HG02852 (cell line): ENCODE data around the gene NMRAL1.

Experiments used
- ATAC-seq: cut with Tn5 transposase; IDR thresholded peaks from one replicate; pipeline ENCODE4 v1.9.1; 2021; ENCODE audit warnings: mild to moderate bottlenecking, moderate library complexity; ENCODE audit not compliant: unreplicated experiment

Gene NMRAL1

DNA sequence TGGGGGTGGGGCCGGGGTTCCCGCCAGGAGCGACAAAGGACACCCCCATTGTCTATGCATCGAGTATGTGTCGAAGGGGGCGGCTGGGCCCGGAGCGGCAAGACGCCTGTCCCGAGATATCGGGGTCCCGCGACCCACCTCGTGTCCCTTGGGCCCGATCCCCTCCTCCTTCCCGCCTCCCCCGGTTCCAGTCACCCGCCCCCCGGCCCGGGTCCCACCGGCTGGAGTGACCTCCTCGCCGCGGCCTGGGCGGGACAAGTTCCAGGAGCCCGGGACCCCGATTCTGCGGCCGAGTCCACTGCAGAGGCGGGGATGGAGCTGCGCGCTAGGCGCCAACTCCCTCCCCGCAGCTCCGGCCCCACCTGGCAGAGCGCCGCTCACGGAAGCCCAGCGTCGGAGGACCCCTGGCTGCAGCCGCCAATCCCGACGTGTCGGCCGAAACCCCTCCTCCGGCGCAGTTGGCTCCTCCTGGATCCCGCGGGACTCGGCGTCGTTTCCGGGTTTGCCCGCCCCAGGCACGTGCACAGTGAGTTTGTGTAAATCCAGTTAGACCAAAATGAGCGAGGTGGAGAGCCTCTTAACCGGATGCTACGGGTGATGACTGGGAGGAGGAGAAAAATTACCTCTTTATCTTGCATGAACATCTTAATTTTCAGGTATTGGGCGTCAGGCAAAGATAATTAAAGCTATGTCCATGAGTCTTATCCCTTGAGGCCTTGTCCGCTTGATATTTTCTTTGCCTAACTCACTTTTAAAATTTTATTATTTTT, at the start of gene NMRAL1:
NMRAL1 (minus strand) TSS at position 434 of the 770 bp plus-strand sequence. CDS start 493 bp downstream, outside the sequence.
- no peak for ATAC-seq

DNA sequence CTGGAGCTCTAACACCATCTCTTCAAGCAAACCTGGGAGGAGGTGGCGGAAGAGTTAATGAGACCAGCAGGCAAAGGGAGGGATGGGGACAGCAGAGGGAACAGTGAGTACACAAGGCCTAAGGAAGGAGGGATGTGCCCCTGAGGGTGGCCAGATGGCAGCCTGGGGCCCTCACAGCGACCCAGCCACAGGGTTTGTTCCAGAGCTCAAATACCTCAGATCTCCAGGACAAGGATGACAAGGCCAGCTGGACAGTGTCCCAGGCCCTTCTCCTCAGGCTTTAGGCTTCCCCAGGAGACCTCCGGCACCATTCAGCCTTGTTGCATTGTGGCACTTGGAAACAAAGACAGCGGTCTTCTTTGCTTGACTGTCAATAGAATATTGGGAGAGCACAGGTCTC, 49.3 kb upstream of the NMRAL1 start:
- no peak for ATAC-seq

DNA sequence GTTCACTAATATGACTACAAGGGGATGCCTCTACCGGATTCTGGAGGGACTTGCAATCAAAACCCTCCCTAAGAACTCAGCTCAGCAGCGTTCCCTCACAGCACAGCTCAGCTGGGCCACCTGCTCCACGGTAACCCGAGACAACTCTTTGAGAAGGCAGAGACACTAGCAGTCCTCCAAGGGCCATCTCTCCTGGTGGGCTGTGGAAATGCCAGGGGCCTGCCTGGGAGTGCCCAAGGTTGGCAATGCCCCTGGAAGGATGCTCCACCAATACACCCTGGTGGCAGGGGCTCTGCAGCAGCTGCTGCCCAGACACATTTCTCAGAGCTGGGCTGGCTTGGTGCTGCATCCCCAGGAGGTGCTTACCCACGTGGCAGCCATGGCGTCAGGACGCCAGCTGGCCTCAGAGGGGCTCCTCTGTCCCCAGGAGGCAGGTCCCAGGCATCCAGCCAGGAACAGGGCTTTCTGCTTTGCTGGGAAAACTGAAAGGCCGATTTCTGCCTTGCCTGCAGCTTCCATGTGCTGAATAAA, 47.7 kb upstream of the NMRAL1 start:
- ATAC-seq: no peak

DNA sequence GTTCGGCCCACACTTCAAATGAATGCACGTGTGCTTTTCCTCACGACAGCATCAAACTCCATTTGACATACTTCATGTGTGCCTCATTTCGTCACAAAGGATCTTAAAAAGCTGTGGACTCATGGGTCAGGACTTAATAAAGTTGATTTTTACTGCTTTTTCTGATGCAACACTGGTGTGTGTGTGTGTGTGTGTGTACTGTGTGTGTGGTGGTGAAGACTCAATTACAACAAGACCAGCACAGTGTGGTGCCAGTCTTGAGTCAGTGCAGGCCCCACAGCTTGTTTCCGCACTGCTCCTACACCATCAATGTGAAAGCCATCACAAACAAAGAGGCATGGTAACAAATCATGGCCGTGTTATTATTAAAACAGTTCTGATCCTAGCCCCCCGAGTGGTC, 46.5 kb upstream of the NMRAL1 start:
- no peak for ATAC-seq

DNA sequence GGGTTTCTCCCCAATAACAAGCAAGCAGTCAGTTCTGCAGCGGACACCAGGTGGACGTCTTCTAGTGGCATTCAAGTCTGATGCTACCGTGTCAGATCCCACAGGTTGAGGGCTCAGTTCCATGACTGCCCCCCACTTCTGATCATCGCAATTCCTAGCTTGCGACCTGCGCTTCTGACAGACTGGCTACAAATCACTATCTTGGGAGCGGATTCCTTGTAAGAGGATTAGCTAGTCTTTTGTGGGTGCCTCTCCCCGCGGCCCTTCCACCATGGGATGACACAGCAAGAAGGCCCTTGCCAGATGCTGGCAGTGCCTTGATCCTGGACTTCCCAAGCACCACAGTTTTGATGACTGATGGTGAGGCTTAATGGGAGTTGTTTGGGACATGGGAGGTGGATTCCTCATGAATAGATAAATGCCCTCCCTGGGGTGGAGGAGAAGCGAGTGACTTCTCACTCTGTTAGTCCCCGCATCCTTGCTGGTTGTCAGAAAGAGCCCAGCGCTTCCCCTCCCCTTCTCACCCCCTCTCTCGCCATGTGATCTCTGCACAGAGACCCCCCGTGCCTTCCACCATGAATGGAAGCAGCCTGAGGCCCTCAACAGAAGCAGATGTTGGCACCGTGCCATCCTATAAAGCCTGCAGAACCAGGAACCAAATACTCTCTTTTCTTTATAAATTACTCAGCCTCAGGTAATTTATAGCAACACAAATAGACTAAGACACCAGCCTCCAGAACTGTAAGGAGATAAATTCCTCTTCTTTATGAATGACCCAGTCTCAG, 45.0 kb upstream of the NMRAL1 start:
- ATAC-seq: no peak

DNA sequence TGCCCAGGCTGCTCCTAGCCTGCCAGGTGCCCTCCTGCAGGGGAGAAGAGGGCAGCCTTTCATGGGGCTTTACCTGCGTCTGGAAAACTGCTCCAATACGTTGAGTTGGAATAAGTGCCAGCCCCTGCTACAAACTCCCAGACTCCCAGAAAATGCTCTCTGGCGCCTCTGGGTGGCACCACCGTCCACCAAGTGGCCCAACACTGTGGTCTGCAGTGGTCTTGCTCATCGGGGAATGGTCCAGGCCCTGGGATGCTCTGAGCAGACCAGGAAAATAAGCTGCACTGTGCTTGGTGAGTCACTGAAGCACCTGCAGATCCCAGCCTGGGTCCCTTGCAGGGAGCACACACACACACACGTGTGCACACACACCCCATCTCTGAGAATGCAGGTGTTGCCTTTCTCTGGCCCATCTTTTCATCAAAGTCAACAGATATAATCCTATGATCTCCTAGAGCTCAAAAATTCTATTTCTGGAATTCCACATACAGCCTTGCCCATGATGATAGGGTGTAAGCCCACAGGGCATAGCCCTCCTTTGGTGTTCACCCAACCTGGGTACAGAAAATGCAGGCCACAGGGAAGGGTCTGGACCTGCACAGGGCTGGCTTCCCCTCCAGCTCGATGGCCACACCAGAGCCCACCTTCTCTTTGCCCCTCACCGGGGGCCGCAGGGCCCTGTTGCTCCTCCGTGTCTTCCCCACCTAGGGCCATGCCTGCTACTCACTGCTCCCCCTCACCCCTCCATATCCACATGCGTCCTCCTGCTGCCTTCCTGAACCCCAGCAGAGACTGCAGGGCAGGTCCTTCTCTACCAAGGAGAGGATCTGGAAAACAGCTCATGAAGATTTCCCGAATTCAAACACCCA, 43.6 kb upstream of the NMRAL1 start:
- ATAC-seq: no peak

DNA sequence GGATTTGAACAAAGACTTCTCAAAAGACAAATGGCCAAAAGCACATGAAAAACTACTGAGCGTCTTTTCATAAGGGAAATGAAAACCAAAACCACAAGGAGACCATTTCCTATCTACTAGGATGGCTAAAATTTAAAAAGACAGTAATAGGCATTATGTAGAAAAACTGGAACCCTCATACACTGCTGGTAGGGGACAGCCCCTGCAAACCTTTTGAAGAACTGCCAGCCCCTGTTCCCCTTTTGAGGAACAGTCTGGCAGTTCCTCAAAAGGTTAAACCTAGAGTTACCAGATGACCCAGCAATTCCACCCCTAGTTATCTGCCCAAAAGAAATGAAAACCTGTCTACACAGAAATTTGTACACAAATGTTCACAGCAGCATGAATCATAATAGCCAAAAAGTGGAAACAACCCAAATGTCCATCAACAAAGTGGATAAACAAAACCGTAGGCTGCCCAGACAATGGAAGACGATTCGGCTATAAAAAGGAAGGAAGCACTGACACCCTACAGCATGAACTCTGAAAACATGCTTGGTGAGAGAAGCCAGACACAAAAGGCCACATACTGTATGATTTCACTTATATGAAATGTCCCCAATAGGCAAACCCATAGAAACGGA, 41.3 kb upstream of the NMRAL1 start:
- peak; percentile 44 for ATAC-seq

DNA sequence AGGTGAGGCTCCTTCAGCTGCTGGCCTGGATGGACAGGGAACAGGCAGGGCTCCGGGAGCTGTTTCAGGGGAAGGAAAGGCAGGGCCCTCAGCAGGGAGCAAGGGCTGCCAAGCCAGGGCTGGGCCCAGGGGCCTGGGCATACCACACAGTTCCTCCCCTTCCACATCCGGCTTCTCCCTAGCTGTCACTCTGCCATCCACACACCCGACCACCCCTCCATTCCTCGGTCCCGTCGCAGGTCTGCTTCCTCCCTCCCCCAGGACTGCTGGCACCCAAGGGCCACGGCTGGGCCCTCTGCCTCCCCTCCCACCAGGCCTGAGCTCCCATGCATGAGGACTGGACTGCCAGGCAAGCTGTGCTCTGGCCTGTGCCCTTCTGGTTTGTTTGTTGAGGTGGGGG, 40.2 kb upstream of the NMRAL1 start:
- no peak for ATAC-seq

- ATAC-seq: no peak
These were observed 39.5 kb upstream of the NMRAL1 start for GRCh38 chr16:4513881-4514280.

DNA sequence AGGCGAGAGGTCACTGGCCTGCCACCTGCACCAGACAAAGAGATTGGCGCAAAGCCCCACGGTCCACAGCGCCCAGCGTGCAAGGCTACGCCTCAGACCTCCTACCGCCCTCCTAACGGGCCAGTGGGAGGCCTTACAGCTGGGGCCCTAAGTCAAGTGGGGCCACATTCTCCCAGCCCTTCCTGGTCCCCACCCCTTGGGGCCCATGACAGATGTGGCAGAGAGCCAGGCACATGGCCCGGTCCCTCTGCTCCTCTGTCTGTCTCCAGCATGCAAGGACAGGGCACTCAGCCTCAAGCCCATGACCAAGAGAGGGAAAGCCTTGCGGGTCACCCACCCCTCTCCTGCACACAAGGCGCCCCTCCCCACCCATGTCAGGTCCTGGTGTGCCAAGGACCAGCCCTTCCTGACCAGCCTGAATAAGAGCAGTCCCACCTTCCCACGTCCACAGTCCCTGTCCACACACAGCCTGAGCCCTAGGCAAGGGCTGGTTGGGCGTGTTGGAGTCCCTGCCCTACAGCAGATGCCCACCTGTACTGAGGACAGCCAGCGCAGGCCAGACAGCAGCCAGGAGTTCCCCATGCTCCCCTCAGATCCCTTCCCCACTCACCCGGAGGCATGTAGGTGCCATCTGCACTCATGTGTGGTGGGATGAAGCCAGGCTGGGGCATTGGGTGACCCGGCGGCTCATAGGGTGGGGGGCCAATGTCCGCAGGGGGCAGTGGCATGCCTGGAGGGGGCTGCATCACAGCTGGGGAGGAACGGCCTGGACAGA, 38.8 kb upstream of the NMRAL1 start:
- ATAC-seq: no peak

GRCh38 chr16:4512473-4512872, 38.0 kb upstream of the NMRAL1 start:
- no peak for ATAC-seq

GRCh38 chr16:4511441-4512082, 37.1 kb upstream of the NMRAL1 start:
- no peak for ATAC-seq

DNA sequence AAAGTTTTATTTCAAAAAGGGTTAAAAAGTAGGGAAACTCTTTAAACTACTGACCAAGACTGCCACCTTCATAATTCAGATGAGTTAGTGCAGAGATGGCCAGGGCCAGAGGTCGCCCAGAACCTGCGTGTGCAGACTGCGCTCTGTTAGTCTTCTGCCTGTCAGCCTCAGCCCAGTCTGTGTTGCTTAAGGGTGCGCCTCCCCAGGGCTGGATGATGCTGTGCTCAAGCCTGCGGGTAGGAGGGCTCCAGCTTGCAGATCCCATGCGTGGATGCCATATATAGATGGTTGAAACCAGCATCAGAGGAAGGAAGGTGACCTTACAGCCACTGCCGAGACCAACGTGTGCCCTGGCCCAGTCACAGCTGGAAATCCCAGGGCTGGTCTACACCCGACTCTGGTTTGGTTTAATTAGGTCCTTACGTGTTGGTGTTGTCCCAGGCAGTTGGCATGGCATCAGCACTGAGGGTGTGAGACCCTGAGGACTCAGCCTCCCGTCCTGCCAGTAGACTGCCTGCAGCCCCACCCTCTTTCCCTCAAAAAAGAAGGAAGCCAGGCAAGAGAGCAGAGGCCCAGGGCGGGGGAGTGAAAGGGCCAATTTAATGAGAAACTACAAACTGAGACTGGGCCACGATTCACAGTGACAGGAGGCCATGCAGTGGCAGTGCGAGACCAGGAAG, 36.5 kb upstream of the NMRAL1 start:
- ATAC-seq: no peak

GRCh38 chr16:4510131-4510530, 35.7 kb upstream of the NMRAL1 start:
- ATAC-seq: no peak

DNA sequence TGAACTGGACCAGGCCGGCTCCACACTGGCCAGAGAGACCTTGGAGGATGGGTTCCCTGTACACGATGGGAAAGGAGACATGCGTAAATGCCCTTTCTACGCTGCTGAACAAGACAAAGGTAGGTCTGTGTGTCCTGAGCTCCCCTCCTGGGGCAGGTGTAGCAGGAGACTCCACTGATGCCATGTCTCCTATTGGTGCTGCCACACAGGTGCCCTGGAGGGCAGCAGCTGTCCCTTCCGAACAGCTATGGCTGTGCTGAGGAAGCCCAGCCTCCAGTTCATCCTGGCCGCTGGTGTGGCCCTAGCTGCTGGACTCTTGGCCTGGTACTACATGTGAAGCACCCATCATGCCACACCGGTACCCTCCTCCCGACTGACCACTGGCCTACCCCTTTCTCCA, 35.0 kb upstream of the NMRAL1 start:
- no peak for ATAC-seq

GRCh38 chr16:4508806-4509205, 34.4 kb upstream of the NMRAL1 start:
- no peak for ATAC-seq

DNA sequence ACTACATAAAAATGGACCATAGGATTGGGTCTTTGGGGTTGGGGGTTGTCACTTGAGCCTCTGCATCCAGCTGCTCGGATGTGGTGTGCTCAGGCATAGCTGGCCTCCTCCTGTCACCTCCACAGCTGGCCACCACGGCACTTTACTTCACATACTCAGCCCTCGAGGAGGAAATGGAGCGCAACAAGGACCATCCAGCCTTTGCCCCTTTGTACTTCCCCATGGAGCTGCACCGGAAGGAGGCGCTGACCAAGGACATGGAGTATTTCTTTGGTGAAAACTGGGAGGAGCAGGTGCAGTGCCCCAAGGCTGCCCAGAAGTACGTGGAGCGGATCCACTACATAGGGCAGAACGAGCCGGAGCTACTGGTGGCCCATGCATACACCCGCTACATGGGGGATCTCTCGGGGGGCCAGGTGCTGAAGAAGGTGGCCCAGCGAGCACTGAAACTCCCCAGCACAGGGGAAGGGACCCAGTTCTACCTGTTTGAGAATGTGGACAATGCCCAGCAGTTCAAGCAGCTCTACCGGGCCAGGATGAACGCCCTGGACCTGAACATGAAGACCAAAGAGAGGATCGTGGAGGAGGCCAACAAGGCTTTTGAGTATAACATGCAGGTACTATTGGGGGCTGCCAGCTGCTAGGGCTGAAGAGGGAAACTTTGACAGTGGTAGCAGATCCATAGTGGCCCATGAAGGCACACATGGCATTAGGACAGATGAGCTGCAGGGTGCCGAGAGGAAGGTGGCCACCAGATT, 33.3 kb upstream of the NMRAL1 start:
- ATAC-seq: no peak

DNA sequence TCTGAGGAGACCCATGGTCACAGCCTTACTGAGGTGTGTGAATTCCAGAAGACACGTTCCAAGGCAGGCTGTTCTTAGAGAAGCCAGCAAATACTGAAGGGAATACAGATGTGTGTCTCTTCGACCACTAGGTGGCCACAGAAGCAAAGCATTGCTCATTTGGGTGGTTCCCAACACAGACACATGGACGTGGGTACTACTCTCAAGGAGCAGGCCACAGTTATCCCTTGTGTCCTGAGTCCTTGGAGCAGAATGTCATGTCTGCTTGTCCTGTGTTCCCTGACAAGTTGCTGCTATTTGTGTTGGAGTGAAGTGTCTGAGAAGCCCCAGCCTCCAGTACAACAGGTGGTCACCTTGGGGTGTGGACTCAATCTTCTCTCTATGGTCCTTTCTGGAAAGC, 32.0 kb upstream of the NMRAL1 start:
- ATAC-seq: no peak
